H4 (cell line): ENCODE data around the gene CEP120. TPM values are rescaled to one million over a fixed set of nuclear protein-coding genes. Genes with fewer than 3 reads are reported as not detected.
"Not testable (repeated sequence)": the region's sequence is repeated elsewhere in the genome, so short reads cannot be mapped to it uniquely, and the experiment has no call there.

Source experiments
- DNase-seq: peaks from one replicate; pipeline ENCODE4 v3.0.0-alpha.2; 2015; ENCODE audit warnings: low spot score
- total RNA-seq: library from RNA; depleted of rRNA; stranded (reverse); fragments of >200 nt; shearing (Covaris generic); gene quantifications from 2 replicates; pipeline ENCODE4 v1.2.3, GENCODE V29; 2014

CEP120 gene
- total RNA-seq, 1 experiment from 2014 or later, result 17.0 TPM

GRCh38 chr5:123387313-123387712, 35.9 kb downstream of the CEP120 start:
- DNase-seq, result no peak

GRCh38 chr5:123382252-123382651, 41.0 kb downstream of the CEP120 start:
- DNase-seq, result no peak

- peak; percentile 47 for DNase-seq
These were observed 51.5 kb downstream of the CEP120 start for GRCh38 chr5:123371575-123372179.

GRCh38 chr5:123369371-123369968, 53.7 kb downstream of the CEP120 start:
- no peak for DNase-seq

- peak; percentile 22 for DNase-seq
These were observed 55.5 kb downstream of the CEP120 start for GRCh38 chr5:123367739-123368138.

- DNase-seq, result no peak
These were observed 58.0 kb downstream of the CEP120 start for GRCh38 chr5:123365156-123365555.

- DNase-seq, result peak; percentile 20
These were observed 58.6 kb downstream of the CEP120 start for GRCh38 chr5:123364441-123365155.

- no peak for DNase-seq
These were observed 62.3 kb downstream of the CEP120 start for GRCh38 chr5:123360910-123361309.

GRCh38 chr5:123360201-123360571, 63.0 kb downstream of the CEP120 start:
- no peak for DNase-seq

GRCh38 chr5:123359454-123360200, 63.6 kb downstream of the CEP120 start:
- no peak for DNase-seq

GRCh38 chr5:123358751-123359150, 64.5 kb downstream of the CEP120 start:
- peak; percentile 18 for DNase-seq

GRCh38 chr5:123358304-123358703, 64.9 kb downstream of the CEP120 start:
- no peak for DNase-seq

- DNase-seq, result no peak
These were observed 71.4 kb downstream of the CEP120 start for GRCh38 chr5:123351820-123352219.

GRCh38 chr5:123351240-123351639, 72.0 kb downstream of the CEP120 start:
- DNase-seq, result no peak

- DNase-seq, result peak; percentile 14
These were observed 72.5 kb downstream of the CEP120 start for GRCh38 chr5:123350742-123351141.

- DNase-seq, result peak; percentile 52
These were observed 78.3 kb downstream of the CEP120 start for GRCh38 chr5:123344816-123345426.

GRCh38 chr5:123340928-123341327, 82.3 kb downstream of the CEP120 start:
- DNase-seq, result no peak

GRCh38 chr5:123308377-123308776, 114.8 kb downstream of the CEP120 start:
- not testable (repeated sequence) for DNase-seq

- DNase-seq, result no peak
These were observed 117.5 kb downstream of the CEP120 start for GRCh38 chr5:123305751-123306150.

GRCh38 chr5:123304777-123305316, 118.4 kb downstream of the CEP120 start:
- no peak for DNase-seq

GRCh38 chr5:123303802-123304201, 119.4 kb downstream of the CEP120 start:
- no peak for DNase-seq

- DNase-seq, result no peak
These were observed 122.9 kb downstream of the CEP120 start for GRCh38 chr5:123300266-123300665.
